ENCODE measurements around the gene REXO1. TPM values are rescaled to one million over a fixed set of nuclear protein-coding genes. Genes with fewer than 3 reads are reported as not detected.

REXO1 gene
- total and polyA plus RNA-seq, 2 donors (not counting 3 experiments of a cell fraction or from before 2014, with no cell fraction given): 41.1 to 56.9 TPM

DNA sequence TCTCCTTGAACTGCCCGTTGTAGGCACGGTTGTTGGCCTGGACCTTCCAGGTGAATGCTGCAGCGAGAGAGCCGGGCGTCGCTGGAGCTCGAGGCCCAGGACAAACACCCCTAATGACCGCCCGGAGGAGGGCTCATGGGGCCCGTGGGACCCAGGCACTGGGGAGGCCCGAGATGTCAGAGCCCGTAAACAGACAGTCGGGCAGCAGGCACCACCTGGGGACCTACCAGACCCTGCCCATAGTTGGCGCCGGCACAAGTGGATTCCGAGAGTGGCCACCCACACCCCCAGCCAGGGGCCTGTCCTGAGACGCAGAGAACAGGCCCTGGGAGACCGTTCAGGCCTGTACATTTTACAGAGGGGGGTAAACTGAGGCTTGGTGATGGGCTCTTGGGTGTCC lies 38.6 kb downstream of the REXO1 start:
- DNase-seq (ENCODE audit: low read depth, low spot score) (no peak), FAIRE-seq (no peak)
- ChIA-PET POLR2A (no interaction called here), CTCF (no interaction called here)
- intact Hi-C loops (cut with micrococcal nuclease) (loop anchor here (5.0 kb wide), 1 partner anchor 32 kb away; no protein-coding TSS in a partner anchor), dilution Hi-C loops (cut with MboI; ENCODE audit: extremely low pct_ligation_motif_present, low sequenced_read_pairs) (no loop called here)
- Histone ChIP-seq H3K9me1 (replicated peaks; ENCODE audit: control insufficient read depth, extremely low read depth, insufficient read depth, low read length) (no peaks in the 10 kb centered on the region), H2AFZ (ENCODE audit: low read depth, low read length) (no peak overlapping the region), H3K9me3 (replicated peaks; ENCODE audit: control insufficient read depth, insufficient read depth, low read length) (no peaks in the 10 kb centered on the region), H3K36me3 (ENCODE audit: control insufficient read depth in 2 of 2, extremely low read depth in 1 of 2, insufficient read depth in 2 of 2, low read length in 2 of 2) (no peaks in the 10 kb centered on the region), H3K79me2 (ENCODE audit: control insufficient read depth, insufficient read depth, low read length) (no peaks in the 10 kb centered on the region), H3K27me3 (ENCODE audit: control insufficient read depth in 2 of 2, insufficient read depth in 2 of 2, low read length in 2 of 2) (no peaks in the 10 kb centered on the region), H3K9ac (replicated peaks; ENCODE audit: extremely low read depth, insufficient read depth, low read length) (no peak overlapping the region), H3K4me3 (replicated peaks in 1 of 3; ENCODE audit: insufficient read depth in 1 of 3, low read depth in 1 of 3, low read length in 3 of 3) (no peak overlapping the region), H3K4me1 (ENCODE audit: control insufficient read depth, extremely low read depth, insufficient read depth, low read length) (peaks cover 13% of the 10 kb centered on the region), H3K27ac (ENCODE audit: insufficient read depth, low read depth, low read length) (no peak overlapping the region), H4K20me1 (replicated peaks; ENCODE audit: control insufficient read depth, extremely low read depth, insufficient read depth, low read length) (no peaks in the 10 kb centered on the region), H3K4me2 (ENCODE audit: insufficient read depth, low read length) (no peak overlapping the region)
- BruUV-seq (replicated peaks): no TSS peak
- TF ChIP-seq POLR2A (IDR thresholded peaks at IDR 0.05; ENCODE audit: low read depth, low read length) (no peak), POLR2AphosphoS5 (IDR thresholded peaks at IDR 0.05; ENCODE audit: insufficient read depth, low read depth, low read length) (no peak), FOS (IDR thresholded peaks at IDR 0.05; ENCODE audit: borderline replicate concordance, insufficient read depth, low read length) (no peak), MYC (IDR thresholded peaks at IDR 0.05; ENCODE audit: low read depth, low read length) (no peak), EZH2 (IDR thresholded peaks at IDR 0.05; ENCODE audit: borderline replicate concordance, low read depth, low read length, severe bottlenecking) (no peak)
- TF ChIP-seq, protein P1, sequence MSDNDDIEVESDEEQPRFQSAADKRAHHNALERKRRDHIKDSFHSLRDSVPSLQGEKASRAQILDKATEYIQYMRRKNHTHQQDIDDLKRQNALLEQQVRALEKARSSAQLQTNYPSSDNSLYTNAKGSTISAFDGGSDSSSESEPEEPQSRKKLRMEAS (IDR thresholded peaks at IDR 0.05; ENCODE audit: insufficient read depth, insufficient read length): no peak

DNA sequence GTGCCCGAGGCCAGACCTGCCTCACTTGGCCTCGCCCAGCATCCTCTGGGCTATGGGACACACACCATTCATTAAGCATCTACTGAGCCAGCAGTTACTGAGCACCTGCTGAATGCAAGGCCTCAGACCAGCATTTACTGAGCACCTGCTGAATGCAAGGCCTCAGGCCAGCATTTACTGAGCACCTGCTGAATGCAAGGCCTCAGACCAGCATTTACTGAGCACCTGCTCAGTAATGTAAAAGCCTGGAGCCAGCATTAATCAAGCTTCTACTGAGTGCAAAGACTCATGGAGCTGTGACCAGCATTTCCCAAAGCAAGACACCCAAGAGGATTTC lies 39.9 kb downstream of the REXO1 start:
- no peaks in the 10 kb centered on the region for H3K9me3 ChIP-seq (replicated peaks; ENCODE audit: control insufficient read depth, insufficient read depth, low read length)
- CTCF ChIA-PET: interaction anchor here (1.5 kb wide), 1 partner anchor 18 kb away, joined by 3 read pairs; no protein-coding TSS in a partner anchor
- no peak overlapping the region for H3K4me3 ChIP-seq (replicated peaks in 1 of 3; ENCODE audit: insufficient read depth in 1 of 3, low read depth in 1 of 3, low read length in 3 of 3)
- no TSS peak for BruUV-seq (replicated peaks)
- TF ChIP-seq JUN (IDR thresholded peaks at IDR 0.05; ENCODE audit: borderline replicate concordance, insufficient read depth, insufficient read length, low read depth) (no peak), FOS (IDR thresholded peaks at IDR 0.05; ENCODE audit: borderline replicate concordance, insufficient read depth, low read length) (no peak), EZH2 (IDR thresholded peaks at IDR 0.05; ENCODE audit: borderline replicate concordance, low read depth, low read length, severe bottlenecking) (no peak), GATA2 (IDR thresholded peaks at IDR 0.05; ENCODE audit: insufficient read depth, insufficient read length, low read depth, low read length) (no peak), MYC (IDR thresholded peaks at IDR 0.05; ENCODE audit: low read depth, low read length) (no peak), POLR2AphosphoS5 (IDR thresholded peaks at IDR 0.05; ENCODE audit: insufficient read depth, low read depth, low read length) (no peak), POLR2A (IDR thresholded peaks at IDR 0.05; ENCODE audit: low read depth, low read length) (no peak)
- TF ChIP-seq, protein P2, sequence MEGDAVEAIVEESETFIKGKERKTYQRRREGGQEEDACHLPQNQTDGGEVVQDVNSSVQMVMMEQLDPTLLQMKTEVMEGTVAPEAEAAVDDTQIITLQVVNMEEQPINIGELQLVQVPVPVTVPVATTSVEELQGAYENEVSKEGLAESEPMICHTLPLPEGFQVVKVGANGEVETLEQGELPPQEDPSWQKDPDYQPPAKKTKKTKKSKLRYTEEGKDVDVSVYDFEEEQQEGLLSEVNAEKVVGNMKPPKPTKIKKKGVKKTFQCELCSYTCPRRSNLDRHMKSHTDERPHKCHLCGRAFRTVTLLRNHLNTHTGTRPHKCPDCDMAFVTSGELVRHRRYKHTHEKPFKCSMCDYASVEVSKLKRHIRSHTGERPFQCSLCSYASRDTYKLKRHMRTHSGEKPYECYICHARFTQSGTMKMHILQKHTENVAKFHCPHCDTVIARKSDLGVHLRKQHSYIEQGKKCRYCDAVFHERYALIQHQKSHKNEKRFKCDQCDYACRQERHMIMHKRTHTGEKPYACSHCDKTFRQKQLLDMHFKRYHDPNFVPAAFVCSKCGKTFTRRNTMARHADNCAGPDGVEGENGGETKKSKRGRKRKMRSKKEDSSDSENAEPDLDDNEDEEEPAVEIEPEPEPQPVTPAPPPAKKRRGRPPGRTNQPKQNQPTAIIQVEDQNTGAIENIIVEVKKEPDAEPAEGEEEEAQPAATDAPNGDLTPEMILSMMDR (IDR thresholded peaks at IDR 0.05; ENCODE audit: extremely low read depth in 1 of 2, insufficient read depth in 1 of 2, low read depth in 1 of 2, low read length in 2 of 2): no peak
- TF ChIP-seq, protein P1 (IDR thresholded peaks at IDR 0.05; ENCODE audit: insufficient read depth, insufficient read length): no peak
- dilution Hi-C loops (cut with MboI; ENCODE audit: extremely low pct_ligation_motif_present, low sequenced_read_pairs) (no loop called here), intact Hi-C loops (cut with micrococcal nuclease) (no loop called here)
- H3K36me3 ChIP-seq (ENCODE audit: control insufficient read depth in 2 of 2, extremely low read depth in 1 of 2, insufficient read depth in 2 of 2, low read length in 2 of 2): no peaks in the 10 kb centered on the region
- no peak overlapping the region for H3K4me2 ChIP-seq (ENCODE audit: insufficient read depth, low read length)
- no peak overlapping the region for H2AFZ ChIP-seq (ENCODE audit: low read depth, low read length)
- no peaks in the 10 kb centered on the region for H3K9me1 ChIP-seq (replicated peaks; ENCODE audit: control insufficient read depth, extremely low read depth, insufficient read depth, low read length)
- no peak for DNase-seq (ENCODE audit: low read depth, low spot score)
- peaks cover 13% of the 10 kb centered on the region for H3K4me1 ChIP-seq (ENCODE audit: control insufficient read depth, extremely low read depth, insufficient read depth, low read length)
- no peak overlapping the region for H3K27ac ChIP-seq (ENCODE audit: insufficient read depth, low read depth, low read length)
- FAIRE-seq: no peak
- no peaks in the 10 kb centered on the region for H4K20me1 ChIP-seq (replicated peaks; ENCODE audit: control insufficient read depth, extremely low read depth, insufficient read depth, low read length)
- POLR2A ChIA-PET: no interaction called here
- H3K79me2 ChIP-seq (ENCODE audit: control insufficient read depth, insufficient read depth, low read length): no peaks in the 10 kb centered on the region
- H3K9ac ChIP-seq (replicated peaks; ENCODE audit: extremely low read depth, insufficient read depth, low read length): no peak overlapping the region
- no peaks in the 10 kb centered on the region for H3K27me3 ChIP-seq (ENCODE audit: control insufficient read depth in 2 of 2, insufficient read depth in 2 of 2, low read length in 2 of 2)

Measured in endothelial cell of umbilical vein (primary cell).